VCaP (cell line): ENCODE measurements around the gene UBE2S.

Source experiments
- H3K27ac ChIP-seq: fragments of 450-650 bp; 2 replicates; pipeline ENCODE4 v1.5.1; 2017
- TF ChIP-seq, protein P1 (sequence below): fragments of 450-650 bp; conservative IDR thresholded peaks from 2 replicates; pipeline ENCODE4 v1.5.1; 2017; ENCODE audit warnings: mild to moderate bottlenecking, moderate library complexity

The UBE2S gene

DNA sequence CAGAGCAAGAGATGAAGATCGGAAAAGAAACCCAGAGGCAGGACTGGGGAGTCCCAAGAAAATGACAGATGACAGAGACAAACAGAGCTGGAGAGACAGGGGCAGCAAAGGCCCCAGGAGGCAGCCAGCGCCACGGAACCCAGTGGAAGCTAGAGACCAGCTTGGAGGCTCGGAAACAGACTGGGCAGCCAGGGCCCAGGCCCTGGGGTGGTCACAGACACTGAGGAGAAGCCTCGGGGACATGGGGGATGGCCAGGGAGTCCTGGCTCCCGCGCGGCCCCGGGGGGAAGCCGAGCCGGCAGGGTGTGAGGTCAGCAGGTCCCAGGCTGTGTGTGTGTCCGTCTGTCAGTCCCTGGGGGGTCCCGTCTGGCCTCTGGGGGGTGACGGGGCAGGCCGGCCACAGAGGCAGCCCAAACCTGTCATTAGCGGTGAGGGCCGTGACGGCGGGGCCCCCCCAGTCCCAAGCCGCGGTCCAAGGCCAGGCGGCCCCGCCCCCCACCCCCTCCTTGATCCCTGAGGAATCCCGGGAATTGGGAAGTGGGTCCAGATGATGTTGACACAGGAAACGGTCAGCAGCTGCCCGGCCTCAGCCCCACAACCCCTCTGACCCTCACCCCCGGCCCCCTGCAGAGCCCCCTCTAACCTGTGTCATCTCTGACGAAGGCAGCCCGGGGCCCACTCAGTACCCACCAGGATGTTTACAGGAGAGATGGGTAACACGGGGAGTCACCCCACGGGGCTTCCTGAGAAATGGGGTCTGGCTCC lies 33.4 kb downstream of the UBE2S start:
- no peak overlapping the region for H3K27ac ChIP-seq

DNA sequence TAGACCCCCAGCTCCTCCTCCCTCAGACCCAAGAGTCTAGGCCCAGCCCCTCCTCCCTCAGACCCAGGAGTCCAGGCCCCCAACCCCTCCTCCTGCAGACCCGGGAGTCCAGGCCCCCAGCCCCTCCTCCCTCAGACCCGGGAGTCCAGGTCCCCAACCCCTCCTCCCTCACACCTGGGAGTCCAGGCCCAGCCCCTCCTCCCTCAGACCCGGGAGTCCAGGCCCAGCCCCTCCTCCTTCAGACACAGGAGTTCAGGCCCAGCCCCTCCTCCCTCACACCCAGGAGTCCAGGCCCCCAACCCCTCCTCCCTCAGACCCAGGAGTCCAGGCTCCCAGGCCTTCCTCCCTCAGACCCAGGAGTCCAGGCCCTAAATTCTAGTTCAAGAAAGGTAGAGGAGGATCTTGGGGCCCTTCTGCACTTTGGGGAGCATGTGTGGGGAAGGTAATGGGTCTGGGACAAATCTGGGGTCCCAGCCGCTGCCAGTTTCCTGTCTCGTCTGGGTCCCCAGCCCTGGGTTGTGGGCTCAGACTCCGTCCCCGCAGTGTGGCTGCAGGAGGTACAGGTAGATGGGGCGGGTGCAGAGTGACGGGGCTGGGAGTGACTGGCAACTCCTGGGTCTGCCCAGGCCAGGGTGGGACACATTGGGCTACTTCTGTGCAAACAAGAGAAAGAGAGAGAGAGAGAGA lies 34.1 kb downstream of the UBE2S start:
- no peak overlapping the region for H3K27ac ChIP-seq
- TF ChIP-seq, protein P1, sequence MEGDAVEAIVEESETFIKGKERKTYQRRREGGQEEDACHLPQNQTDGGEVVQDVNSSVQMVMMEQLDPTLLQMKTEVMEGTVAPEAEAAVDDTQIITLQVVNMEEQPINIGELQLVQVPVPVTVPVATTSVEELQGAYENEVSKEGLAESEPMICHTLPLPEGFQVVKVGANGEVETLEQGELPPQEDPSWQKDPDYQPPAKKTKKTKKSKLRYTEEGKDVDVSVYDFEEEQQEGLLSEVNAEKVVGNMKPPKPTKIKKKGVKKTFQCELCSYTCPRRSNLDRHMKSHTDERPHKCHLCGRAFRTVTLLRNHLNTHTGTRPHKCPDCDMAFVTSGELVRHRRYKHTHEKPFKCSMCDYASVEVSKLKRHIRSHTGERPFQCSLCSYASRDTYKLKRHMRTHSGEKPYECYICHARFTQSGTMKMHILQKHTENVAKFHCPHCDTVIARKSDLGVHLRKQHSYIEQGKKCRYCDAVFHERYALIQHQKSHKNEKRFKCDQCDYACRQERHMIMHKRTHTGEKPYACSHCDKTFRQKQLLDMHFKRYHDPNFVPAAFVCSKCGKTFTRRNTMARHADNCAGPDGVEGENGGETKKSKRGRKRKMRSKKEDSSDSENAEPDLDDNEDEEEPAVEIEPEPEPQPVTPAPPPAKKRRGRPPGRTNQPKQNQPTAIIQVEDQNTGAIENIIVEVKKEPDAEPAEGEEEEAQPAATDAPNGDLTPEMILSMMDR: no peak

More for the DNA sequence above, 33.4 kb downstream of the UBE2S start:
- TF ChIP-seq, protein P1: no peak

DNA sequence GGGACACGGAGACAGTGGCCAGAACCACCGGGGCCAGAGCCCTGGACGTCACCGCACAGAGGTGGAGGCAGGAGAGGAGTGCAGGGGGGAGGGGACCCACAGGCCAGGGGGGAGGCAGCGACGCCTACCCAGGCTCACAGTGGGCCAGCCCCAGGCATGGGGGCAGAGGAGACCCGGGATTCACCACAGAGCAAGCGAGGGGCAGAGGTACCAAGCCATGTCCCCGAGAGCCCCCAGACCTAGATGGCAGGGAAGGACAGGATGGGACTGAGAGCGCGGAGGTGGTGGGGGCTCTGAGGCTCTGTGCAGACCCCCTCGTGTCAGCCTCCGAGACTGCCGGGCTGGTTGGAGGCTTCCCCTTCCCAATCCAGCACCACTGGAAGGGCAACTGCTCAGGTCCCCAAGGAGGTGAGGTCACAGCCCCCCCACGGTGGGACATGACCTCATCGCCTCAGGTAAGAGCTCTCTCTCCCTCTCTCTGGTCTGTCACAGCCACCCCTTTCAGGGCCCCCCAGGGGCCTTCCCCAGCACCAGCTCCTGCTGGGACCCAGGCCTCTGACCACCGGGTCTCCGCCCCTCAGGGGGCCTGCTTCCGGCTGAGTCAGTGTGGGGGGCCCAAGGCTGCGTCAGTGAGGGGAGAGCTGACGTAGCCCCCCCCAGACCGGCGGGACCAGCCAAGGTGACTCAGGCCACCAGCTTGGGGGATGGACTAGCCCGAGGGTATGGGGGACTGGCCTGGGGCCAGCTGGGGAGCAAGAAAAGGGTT lies 35.1 kb downstream of the UBE2S start:
- H3K27ac ChIP-seq: no peak overlapping the region
- TF ChIP-seq, protein P1: no peak

DNA sequence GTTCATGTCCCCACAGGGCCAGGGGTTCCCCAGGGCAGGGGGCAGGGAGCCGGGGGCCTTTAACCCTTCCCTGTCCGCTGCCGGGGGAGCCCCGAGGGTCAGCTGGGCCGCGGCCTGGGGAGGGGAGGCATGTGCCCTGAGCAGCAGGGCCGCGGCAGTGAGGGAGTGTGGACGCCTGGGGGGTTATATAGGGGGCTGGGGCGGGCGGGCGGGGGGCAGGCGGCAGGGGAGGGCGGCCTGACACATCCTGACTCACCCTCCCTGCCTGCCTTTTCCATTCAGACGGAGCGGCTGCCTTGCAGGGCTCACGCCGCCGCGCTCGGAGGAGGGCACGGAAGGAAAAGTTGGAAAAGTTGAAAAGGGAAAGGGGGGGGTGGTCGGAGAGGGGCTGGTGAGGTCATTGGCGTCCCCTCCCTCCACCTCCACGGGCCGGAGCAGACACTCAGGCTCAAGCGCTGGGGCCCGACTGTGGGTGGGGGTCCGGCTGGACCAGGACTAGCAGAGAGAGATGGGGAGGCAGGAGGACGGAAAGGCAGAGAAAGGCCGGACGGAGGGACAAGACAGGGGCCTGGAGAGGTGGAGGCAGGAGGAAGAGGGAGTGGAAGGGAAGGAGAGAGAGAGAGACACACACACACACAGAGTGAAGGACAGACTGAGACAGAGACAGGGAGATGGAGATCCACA lies 37.1 kb downstream of the UBE2S start, which contains the start of gene IL11:
TSS of gene IL11 (minus strand) at position 159 of the 684 bp plus-strand sequence. CDS start at position 6, 153 bp downstream.
- no peak within 1 kb of the TSS for H3K27ac ChIP-seq
- TF ChIP-seq, protein P1: no peak

DNA sequence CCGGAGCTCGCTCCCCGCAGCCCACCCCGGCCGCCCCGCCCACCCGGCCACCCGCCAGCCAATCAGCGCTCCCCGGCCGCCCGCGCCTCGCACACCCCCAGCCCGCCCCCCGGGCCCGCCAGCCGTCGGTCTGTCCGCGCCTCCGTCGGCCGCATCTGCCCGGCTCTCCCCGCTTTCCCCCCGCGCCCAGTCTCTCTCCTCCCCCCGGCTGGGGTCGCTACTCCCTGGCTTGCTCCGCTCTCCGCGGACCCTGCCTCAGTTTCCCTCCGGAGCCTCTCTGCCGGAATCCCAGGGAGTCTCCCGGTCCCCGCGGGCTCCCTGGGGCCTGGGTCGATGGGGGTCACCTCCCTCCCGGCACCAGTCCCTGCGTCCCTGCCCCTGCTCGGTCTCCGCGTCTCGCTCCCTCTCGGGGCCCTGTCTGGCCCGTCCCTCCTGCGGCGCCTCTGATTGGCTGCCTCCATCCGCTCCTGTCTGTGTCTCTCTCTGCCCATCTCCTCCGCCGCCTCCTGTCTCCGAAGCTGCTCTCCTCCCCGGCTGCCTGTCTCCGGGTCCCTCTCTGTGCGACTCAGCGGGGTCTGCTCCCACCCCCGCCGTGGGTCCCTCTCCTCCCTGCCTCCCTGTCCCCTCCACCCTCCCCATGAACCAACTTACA lies 37.8 kb downstream of the UBE2S start:
- TF ChIP-seq, protein P1: no peak
- no peak overlapping the region for H3K27ac ChIP-seq

DNA sequence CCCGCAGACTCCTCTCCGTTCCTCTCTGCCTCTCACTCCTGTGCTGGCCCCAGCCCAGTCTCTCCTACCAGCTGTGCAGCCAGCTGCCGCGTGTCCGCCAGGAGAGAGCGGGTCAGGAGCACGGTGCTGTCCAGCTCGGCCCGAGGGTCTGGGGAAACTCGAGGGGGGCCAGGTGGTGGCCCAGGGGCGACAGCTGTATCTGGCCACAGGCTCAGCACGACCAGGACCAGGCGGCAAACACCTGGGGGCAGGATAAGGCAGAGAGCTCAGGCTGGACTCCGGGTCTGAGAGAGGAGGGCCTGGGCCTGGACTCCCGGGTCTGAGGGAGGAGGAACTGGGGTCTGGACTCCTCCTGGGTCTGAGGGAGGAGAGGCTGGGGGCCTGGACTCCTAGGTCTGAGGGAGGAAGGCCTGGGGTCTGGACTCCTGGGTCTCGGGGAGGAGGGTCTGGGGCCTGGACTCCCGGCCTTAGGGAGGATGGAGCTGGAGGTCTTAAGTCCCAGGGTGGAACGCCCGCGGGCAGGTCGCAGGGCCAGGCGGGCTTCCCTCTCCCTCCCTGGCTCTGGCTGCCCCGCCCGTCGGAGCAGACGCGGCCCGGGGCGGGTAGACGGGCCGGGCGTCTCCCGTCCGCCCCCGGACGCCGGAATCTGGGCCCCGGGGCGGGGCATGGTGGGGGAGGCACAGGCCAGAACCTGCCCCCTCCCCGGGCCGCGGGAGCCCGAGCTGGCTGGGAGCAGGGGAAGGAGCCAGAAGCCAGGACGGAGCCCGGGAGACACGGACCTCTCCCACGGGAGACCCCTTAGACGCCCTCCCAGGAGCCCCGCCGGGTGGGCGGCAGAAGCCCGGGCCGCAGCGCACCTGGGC lies 38.7 kb downstream of the UBE2S start:
- TF ChIP-seq, protein P1: no peak
- H3K27ac ChIP-seq: no peak overlapping the region
